ENCODE measurements around the gene ETS1.

DNA sequence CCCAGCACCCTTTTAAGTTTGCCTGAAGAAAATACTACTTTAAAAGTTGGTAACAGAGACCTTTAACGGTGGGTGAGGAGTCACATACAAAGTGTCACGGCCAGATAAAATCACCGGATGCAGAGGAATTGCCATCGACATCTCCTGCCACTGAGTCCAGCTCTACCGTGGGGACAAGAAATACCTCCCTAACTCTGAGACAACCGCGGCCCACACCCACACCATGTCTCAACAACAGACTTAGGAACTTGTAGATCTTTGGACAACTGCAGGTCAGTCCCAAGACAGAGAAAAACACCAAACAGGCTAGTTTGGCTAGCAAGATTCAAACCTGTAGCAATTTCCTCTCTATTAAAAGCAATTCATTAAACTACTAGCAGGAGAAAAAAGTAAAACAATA lies 669 bp downstream of the ETS1 start:
- TF ChIP-seq, protein P1, sequence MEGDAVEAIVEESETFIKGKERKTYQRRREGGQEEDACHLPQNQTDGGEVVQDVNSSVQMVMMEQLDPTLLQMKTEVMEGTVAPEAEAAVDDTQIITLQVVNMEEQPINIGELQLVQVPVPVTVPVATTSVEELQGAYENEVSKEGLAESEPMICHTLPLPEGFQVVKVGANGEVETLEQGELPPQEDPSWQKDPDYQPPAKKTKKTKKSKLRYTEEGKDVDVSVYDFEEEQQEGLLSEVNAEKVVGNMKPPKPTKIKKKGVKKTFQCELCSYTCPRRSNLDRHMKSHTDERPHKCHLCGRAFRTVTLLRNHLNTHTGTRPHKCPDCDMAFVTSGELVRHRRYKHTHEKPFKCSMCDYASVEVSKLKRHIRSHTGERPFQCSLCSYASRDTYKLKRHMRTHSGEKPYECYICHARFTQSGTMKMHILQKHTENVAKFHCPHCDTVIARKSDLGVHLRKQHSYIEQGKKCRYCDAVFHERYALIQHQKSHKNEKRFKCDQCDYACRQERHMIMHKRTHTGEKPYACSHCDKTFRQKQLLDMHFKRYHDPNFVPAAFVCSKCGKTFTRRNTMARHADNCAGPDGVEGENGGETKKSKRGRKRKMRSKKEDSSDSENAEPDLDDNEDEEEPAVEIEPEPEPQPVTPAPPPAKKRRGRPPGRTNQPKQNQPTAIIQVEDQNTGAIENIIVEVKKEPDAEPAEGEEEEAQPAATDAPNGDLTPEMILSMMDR (optimal IDR thresholded peaks at IDR 0.05 in 1 of 3, IDR thresholded peaks at IDR 0.05 in 1 of 3, conservative IDR thresholded peaks at IDR 0.05 in 1 of 3; ENCODE audit: extremely low read depth in 1 of 3, insufficient read depth in 2 of 3, low read length in 3 of 3), result no peak
- no peak for TF ChIP-seq EZH2 (IDR thresholded peaks at IDR 0.05; ENCODE audit: low read length)

Data from keratinocyte (primary cell).